ENCODE measurements around the gene NEK7.
"Not testable (repeated sequence)": the region's sequence is repeated elsewhere in the genome, so short reads cannot be mapped to it uniquely, and the experiment has no call there.

Gene NEK7

GRCh38 chr1:198168227-198168626 is 11.4 kb downstream of the NEK7 start:
- no peak for DNase-seq (ENCODE audit: extremely low read depth in 1 of 2, low read depth in 1 of 2)

- DNase-seq (ENCODE audit: extremely low read depth in 1 of 2, low read depth in 1 of 2), result no peak
Observed at GRCh38 chr1:198169672-198170071, 12.9 kb downstream of the NEK7 start.

DNA sequence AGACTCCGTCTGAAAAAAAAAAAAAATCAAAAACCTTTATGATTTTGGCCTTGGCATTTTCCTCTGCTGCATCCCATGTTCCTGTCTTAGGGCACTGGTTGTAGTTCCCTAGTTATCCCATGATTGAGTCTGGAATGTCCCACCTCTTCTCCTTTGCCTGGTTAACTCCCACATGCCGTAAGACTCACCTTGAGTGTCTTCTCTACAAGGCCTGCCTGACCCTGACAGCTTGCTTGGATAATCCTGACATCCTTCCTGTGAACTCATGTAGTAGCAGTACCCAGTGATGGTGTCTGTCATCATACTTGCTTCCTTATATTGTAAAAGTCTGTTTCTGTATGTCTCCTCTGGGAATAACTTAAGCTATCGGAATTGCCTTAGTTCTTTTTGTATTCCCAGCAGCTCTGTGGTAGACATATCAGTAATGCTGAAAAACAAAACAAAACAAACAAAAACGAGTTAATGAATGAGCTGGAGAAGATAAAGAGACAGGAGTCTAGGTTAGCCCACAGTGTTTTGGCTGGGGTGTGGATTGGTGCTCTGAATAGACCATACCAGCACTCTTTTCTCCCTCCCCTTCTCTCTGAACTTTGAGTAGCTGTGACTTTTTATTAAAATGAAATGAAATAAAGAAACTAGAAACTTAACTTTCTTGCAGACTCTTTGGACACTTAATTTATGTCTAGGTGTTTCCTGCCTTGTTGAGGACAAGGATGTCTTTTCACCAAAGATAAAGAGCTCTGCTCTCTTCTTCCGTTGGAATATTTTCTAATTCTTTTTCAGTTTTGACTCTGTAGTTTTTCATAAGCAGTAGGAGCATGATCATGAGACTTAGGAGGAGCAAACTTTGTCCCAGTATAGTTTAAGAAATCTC is 15.1 kb downstream of the NEK7 start:
- no peak for DNase-seq (ENCODE audit: extremely low read depth in 1 of 2, low read depth in 1 of 2)

DNA sequence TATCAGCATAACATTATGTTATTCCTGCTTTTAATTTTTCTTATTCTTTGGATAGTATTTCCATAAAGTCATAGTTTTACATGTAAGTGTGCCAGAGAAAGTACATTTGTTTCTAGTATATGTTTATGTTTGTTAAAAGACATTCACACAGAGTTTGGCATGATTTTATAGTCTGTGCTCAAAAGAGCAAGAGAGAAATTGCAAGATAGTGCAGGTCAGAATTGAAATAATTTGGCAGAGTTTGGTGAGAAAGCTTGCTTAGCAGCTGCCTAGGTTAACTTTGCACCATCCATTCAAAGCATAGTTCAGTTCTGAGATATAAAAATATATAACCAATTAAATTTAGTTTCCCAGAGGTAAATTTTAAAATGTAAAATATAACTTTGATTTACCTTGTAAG is 17.0 kb downstream of the NEK7 start:
- no peak for DNase-seq (ENCODE audit: extremely low read depth in 1 of 2, low read depth in 1 of 2)

DNA sequence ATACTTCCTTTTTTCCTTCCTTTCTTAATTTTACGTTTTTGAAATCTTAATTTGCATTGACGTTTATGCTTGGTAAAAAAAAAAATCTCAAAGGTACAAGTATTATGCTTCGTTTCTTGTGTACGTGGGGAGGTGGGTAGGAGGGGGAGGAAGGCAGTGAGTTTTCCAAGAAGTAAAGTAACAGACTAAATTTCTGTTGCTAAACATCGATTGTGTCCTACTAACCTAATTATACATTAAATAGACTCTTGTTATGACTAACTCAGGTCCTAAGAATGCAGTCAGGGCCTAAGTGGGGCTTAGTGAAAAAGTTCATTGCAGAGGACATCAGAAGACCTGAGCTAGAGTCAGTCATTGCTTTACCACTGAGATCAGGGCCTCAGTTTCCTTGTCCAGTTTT is 17.5 kb downstream of the NEK7 start:
- DNase-seq (ENCODE audit: extremely low read depth in 1 of 2, low read depth in 1 of 2), result no peak

DNA sequence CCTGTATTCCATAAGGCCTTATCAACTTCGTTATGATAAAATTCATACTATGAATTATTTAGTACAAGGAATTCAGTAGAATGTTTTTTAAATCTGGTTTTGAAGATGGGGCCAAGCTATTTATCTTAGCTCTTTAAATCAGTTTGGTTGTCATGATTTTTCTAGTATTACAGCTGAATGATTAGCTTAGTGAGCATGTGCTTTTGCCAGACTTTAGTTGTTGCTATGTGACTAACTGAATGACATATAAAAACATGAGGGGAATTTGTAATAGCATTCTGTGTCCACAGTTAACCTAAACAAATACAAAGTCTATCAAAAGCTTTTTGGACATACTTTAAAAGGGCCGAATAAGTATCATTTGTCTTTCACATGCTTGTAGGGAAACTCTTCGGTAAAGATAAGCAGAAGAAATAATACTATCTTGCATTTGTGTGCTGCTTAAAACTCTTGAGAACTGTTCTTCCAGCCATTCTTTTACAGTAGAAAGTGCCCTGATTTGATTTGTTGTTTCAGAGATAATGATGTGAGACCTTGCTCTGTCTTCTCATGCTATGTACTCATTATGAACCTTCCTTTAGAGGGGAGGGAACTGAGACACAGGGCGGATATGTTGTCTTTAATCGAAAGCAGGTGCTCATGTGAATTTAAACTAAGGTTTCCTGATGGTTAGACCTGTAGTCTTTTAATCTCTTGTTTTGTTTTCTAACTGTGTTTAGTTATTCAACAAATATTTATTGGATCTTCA is 18.8 kb downstream of the NEK7 start:
- no peak for DNase-seq (ENCODE audit: extremely low read depth in 1 of 2, low read depth in 1 of 2)

DNA sequence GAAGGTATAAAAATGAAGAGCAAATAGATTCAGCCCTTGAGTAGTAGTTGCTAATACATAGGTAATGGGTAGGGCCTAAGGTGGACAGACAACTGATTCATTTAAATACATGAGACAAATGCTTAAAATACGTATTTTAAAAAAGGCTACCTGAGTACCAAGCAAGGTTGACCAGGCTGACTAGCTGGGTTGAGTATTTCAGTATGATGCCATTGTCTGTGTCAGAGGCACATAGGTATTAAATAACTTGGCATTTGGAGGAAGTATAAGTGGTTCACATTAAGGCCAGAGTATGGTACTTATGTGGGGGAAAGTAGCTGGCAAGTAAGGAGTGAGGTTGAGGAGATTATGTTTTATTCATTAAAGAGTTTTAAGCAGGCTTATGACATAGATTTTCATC is 19.4 kb downstream of the NEK7 start:
- no peak for DNase-seq (ENCODE audit: extremely low read depth in 1 of 2, low read depth in 1 of 2)

- DNase-seq (ENCODE audit: extremely low read depth in 1 of 2, low read depth in 1 of 2), result no peak
Observed at GRCh38 chr1:198177546-198177945, 20.7 kb downstream of the NEK7 start.

- no peak for DNase-seq (ENCODE audit: extremely low read depth in 1 of 2, low read depth in 1 of 2)
Observed at GRCh38 chr1:198178615-198179014, 21.8 kb downstream of the NEK7 start.

DNA sequence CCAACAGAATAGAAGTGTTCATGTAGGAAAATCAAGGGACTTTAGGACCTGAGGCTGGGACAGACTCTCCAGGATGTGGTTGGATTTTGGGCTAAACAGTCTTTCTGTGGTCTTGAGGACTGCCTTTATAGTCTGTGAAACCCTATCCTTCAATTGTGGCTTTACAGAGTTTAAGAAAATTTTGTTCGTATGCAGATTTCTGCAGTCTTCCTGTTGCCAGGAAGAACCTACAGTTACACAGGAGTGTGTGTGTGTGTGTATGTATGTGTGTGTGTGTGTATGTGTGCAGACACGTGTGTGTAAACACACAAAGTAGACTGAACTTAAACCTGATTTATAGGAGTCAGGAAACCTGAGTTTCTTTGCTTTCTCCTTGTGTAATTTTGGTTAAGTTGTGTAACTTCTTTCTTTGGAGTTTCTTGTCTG is 22.8 kb downstream of the NEK7 start:
- DNase-seq (ENCODE audit: extremely low read depth in 1 of 2, low read depth in 1 of 2), result no peak

- DNase-seq (ENCODE audit: extremely low read depth in 1 of 2, low read depth in 1 of 2), result no peak
Observed at GRCh38 chr1:198183605-198184004, 26.8 kb downstream of the NEK7 start.

- DNase-seq (ENCODE audit: extremely low read depth in 1 of 2, low read depth in 1 of 2), result no peak
Observed at GRCh38 chr1:198184516-198184915, 27.7 kb downstream of the NEK7 start.

GRCh38 chr1:198185146-198185545 is 28.3 kb downstream of the NEK7 start:
- no peak for DNase-seq (ENCODE audit: extremely low read depth in 1 of 2, low read depth in 1 of 2)

DNA sequence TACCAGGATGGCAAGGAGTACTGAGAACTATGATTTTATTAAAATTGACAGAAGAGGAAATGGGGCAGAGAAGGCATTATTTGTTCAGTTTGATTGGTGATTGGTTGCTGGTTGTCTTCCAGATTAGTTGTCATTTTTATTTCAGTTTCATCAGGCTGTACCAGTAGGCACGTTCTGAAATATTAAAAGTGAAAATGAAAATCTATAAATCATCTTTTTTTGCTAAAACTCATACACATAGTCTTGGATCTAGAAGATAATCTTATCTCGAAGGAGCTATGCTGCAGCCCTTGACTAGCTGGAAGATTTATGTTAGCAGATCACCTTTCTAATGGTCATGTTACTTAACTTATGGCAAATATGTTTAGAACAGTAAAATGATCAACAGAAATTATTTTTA is 29.0 kb downstream of the NEK7 start:
- no peak for DNase-seq (ENCODE audit: extremely low read depth in 1 of 2, low read depth in 1 of 2)

- DNase-seq (ENCODE audit: extremely low read depth in 1 of 2, low read depth in 1 of 2), result no peak
Observed at GRCh38 chr1:198186916-198187580, 30.2 kb downstream of the NEK7 start.

DNA sequence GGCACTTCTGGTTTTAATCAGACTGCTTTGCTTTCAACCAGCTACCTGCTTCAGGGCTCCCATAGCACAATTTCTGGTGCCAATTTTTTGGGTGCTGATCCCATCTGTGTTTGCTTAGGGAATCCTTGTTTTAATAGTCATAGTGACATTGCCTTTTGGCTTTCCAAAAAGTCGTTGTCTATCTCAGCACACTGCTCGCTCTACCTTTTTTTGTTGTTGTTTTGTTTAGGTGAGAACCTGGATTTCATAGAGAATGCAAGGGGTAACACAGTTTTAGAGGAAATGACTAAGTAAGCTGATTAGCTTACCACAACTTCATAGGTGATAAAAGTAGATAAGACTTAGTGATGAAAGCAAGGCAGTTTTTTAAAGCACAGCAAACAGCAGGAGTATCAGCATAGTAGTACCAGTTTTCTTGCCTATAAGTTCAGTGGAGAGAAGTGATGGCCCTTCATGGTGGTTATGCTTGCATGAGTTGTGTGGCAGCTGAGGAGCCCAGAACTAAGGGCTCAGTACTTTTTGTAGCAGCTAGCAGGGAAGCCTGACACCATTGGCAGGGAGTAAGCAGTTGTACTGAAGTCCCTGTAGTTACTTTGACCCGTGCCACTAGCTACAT is 31.3 kb downstream of the NEK7 start:
- DNase-seq (ENCODE audit: extremely low read depth in 1 of 2, low read depth in 1 of 2), result no peak

DNA sequence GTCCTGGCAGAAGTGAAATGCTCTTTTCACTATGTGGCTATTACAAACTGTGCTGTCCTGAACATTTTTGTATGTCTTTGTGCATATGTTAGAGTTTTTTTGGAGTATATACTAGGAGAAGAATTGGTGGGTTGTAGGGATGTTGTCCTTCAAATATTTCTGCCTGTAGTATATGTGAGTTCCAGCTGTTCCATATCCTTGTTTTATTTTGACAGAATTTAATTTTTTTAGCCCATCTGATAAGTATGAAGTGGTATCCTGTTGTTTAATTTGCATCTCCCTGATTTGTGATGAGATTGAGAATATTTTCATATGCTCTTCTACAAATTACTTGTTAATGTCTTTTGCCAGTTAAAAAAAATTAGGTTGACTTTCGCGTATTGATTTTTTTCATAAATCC is 34.3 kb downstream of the NEK7 start:
- no peak for DNase-seq (ENCODE audit: extremely low read depth in 1 of 2, low read depth in 1 of 2)

DNA sequence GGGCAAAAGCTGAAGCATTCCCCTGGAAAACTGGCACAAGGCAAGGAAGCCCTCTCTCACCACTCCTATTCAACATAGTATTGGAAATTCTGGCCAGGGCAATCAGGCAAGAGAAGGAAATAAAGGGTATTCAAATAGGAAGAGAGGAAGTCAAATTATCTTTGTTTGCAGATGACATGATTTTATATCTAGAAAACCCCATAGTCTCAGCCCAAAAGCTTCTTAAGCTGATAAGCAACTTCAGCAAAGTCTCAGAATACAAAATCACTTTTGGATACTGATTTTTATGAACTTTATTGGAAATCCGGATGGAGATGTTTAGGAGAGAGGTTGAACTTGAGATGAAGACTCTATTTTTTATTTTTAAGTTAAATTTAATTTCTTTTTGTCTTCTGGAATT is 37.1 kb downstream of the NEK7 start:
- not testable (repeated sequence) for DNase-seq (ENCODE audit: extremely low read depth in 1 of 2, low read depth in 1 of 2)

GRCh38 chr1:198196630-198197029 is 39.8 kb downstream of the NEK7 start:
- DNase-seq (ENCODE audit: extremely low read depth in 1 of 2, low read depth in 1 of 2), result no peak

DNA sequence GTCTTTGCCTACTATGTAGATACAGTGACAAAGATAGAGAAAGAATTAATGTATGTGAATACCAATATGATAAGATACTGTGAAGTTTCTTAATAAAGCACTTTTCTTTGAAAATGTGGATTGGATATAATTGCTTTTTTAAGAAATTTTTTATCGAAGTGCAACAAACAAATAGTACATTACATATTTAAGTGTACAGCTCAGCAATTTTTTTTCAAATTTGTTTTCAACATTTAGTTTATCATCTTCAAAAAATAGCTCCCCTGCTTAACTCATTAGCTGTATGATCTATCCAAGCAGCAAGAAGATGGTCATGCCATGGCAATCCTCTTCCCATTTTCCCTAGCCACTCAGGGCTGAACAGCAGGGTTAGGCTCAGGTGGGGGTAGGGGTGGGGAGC is 40.5 kb downstream of the NEK7 start:
- DNase-seq (ENCODE audit: extremely low read depth in 1 of 2, low read depth in 1 of 2), result no peak

DNA sequence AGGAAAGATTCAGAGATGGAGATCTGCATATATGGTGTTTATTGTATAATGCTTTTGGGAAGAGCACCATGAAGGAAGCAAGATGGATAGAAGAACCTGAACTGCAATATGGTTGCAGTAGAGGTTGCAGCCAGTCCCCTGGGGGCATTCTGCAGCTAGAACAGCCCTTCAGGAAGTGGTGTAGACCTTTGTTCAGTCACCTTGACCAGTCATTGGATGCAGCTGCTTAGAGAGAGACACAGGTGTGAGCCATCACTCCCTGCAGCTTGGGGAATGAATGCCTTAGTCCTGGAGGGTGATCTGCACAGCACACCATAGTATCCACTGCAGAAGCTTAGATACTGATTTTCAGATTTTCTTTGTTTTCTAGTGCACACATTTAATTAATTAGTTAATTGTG is 42.3 kb downstream of the NEK7 start:
- DNase-seq (ENCODE audit: extremely low read depth in 1 of 2, low read depth in 1 of 2), result no peak
